Nephron progenitor cell (in vitro differentiated cells): ENCODE results near the gene REV1.

ENCODE experiments used
- DNase-seq: peaks from one replicate; pipeline ENCODE4 v3.0.0; 2021
- H3K27ac Mint-ChIP-seq: 2 replicates; pipeline ENCODE4 v1.8.0; 2021; ENCODE audit warnings: mild to moderate bottlenecking, moderate library complexity, mixed read lengths
- H3K27me3 Mint-ChIP-seq: 2 replicates; pipeline ENCODE4 v1.8.0; 2021; ENCODE audit warnings: mild to moderate bottlenecking, low read depth, mixed read lengths; ENCODE audit not compliant: poor library complexity
- H3K36me3 Mint-ChIP-seq: 2 replicates; pipeline ENCODE4 v1.8.0; 2021; ENCODE audit warnings: low read depth, mixed read lengths
- H3K4me1 Mint-ChIP-seq: 2 replicates; pipeline ENCODE4 v1.8.0; 2021; ENCODE audit warnings: mixed read lengths
- H3K4me3 Mint-ChIP-seq: 2 replicates; pipeline ENCODE4 v1.8.0; 2021; ENCODE audit warnings: mild to moderate bottlenecking, moderate library complexity, mixed read lengths
- H3K9me3 Mint-ChIP-seq: 2 replicates; pipeline ENCODE4 v1.8.0; 2021; ENCODE audit warnings: mild to moderate bottlenecking, moderate library complexity, mixed read lengths
- CTCF ChIP-seq: fragments of 200-600 bp; sonication (generic); IDR thresholded peaks from 2 replicates; pipeline ENCODE4 v1.5.0; 2021; ENCODE audit warnings: antibody characterized with exemption

Gene REV1

GRCh38 chr2:99398303-99398702, 91.5 kb downstream of the REV1 start:
- no peak for DNase-seq
- peak overlapping the region; percentile 91 for H3K27ac Mint-ChIP-seq
- H3K27me3 Mint-ChIP-seq = no peaks in the 10 kb centered on the region
- H3K4me3 Mint-ChIP-seq = no peak overlapping the region
- H3K4me1 Mint-ChIP-seq = peaks cover 5% of the 10 kb centered on the region
- peaks cover 75% of the 10 kb centered on the region for H3K36me3 Mint-ChIP-seq
- TF ChIP-seq CTCF = no peak
- H3K9me3 Mint-ChIP-seq = no peaks in the 10 kb centered on the region

GRCh38 chr2:99397266-99397920, 92.4 kb downstream of the REV1 start:
- H3K9me3 Mint-ChIP-seq = no peaks in the 10 kb centered on the region

GRCh38 chr2:99395589-99396130, 94.2 kb downstream of the REV1 start:
- Mint-ChIP-seq H3K4me3 (no peak overlapping the region), H3K36me3 (peaks cover 73% of the 10 kb centered on the region), H3K27ac (peak overlapping the region; percentile 74), H3K27me3 (no peaks in the 10 kb centered on the region), H3K9me3 (no peaks in the 10 kb centered on the region), H3K4me1 (peaks cover 5% of the 10 kb centered on the region)
- no peak for TF ChIP-seq CTCF
- DNase-seq = no peak

More at GRCh38 chr2:99397266-99397920, 92.4 kb downstream of the REV1 start:
- DNase-seq = no peak
- Mint-ChIP-seq H3K27me3 (no peaks in the 10 kb centered on the region), H3K4me1 (peaks cover 5% of the 10 kb centered on the region), H3K4me3 (no peak overlapping the region), H3K27ac (peak overlapping the region; percentile 85), H3K36me3 (peaks cover 70% of the 10 kb centered on the region)
- no peak for TF ChIP-seq CTCF

GRCh38 chr2:99389946-99390345, 99.9 kb downstream of the REV1 start:
- H3K36me3 Mint-ChIP-seq = peaks cover 47% of the 10 kb centered on the region
- H3K4me1 Mint-ChIP-seq = no peaks in the 10 kb centered on the region
- H3K27ac Mint-ChIP-seq = peak overlapping the region; percentile 88
- no peak overlapping the region for H3K4me3 Mint-ChIP-seq
- no peaks in the 10 kb centered on the region for H3K27me3 Mint-ChIP-seq
- TF ChIP-seq CTCF = no peak
- H3K9me3 Mint-ChIP-seq = no peaks in the 10 kb centered on the region
- no peak for DNase-seq

GRCh38 chr2:99389371-99389770, 100.4 kb downstream of the REV1 start:
- no peaks in the 10 kb centered on the region for H3K27me3 Mint-ChIP-seq

More at GRCh38 chr2:99389371-99389770, 100.4 kb downstream of the REV1 start:
- H3K4me1 Mint-ChIP-seq = no peaks in the 10 kb centered on the region
- H3K4me3 Mint-ChIP-seq = no peak overlapping the region
- H3K36me3 Mint-ChIP-seq = peaks cover 50% of the 10 kb centered on the region
- H3K9me3 Mint-ChIP-seq = no peaks in the 10 kb centered on the region
- TF ChIP-seq CTCF = no peak
- H3K27ac Mint-ChIP-seq = no peak overlapping the region
- no peak for DNase-seq
